NB4 (cell line): ENCODE measurements around the gene OR56A5.

ENCODE experiments used
- CTCF ChIP-seq: IDR thresholded peaks from one replicate; pipeline ENCODE4 v1.5.1; 2012; ENCODE audit warnings: low read depth, low read length
- MYC ChIP-seq: IDR thresholded peaks from 2 replicates; pipeline ENCODE4 v1.6.1; 2011; ENCODE audit warnings: low read depth, low read length
- POLR2A ChIP-seq: IDR thresholded peaks from 2 replicates; pipeline ENCODE4 v1.6.1; 2011; ENCODE audit warnings: mild to moderate bottlenecking; ENCODE audit not compliant: insufficient read length; ENCODE audit errors: extremely low read depth
- TF ChIP-seq, protein P1 (sequence below): IDR thresholded peaks from 2 replicates; pipeline ENCODE4 v1.6.1; 2011; ENCODE audit warnings: low read depth, low read length

GRCh38 chr11:5994791-5995190, 26.5 kb upstream of the OR56A5 start:
- TF ChIP-seq CTCF = no peak
- TF ChIP-seq POLR2A = no peak
- TF ChIP-seq, protein P1, sequence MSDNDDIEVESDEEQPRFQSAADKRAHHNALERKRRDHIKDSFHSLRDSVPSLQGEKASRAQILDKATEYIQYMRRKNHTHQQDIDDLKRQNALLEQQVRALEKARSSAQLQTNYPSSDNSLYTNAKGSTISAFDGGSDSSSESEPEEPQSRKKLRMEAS = no peak
- no peak for TF ChIP-seq MYC
